ENCODE results near the gene ZFP92.

ZFP92 gene

GRCh38 chrX:153381684-153382532 is 29.4 kb upstream of the ZFP92 start:
- TF ChIP-seq CTCF (IDR thresholded peaks at IDR 0.05) = no peak

DNA sequence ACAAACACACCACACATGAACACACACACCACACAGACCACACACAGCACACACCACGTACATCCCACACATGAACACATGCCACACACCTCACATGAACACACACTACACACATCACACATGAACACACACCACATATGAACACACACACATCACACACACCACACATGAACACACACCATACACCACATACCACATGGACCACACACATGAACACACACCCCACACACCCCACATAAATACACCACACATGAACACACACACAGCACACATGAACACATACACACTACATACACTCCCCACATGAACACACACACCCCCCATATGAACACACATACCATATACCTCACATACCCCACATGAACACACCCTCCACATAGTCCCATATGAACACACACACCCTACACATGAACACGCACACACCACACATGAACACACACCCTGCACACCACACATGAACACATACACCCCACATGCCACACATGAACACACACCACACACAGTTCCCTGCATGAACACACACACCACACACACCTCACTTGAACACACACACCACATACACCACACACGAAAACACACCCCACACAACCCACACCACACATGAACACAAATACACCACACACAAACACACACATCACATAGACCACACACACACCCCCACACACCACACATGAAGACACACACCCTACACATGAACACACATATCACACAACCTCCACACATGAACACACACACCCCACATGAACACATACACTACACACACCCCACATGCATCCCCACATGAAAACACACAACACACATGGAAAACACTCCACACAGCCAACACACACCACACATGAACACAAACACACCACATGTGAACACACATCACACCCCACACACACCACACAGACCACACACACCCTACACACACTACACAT is 28.4 kb upstream of the ZFP92 start:
- TF ChIP-seq CTCF (IDR thresholded peaks at IDR 0.05) = no peak

GRCh38 chrX:153384390-153384789 is 26.9 kb upstream of the ZFP92 start:
- no peak for TF ChIP-seq CTCF (IDR thresholded peaks at IDR 0.05)

GRCh38 chrX:153386097-153386496 is 25.2 kb upstream of the ZFP92 start:
- no peak for TF ChIP-seq CTCF (IDR thresholded peaks at IDR 0.05)

GRCh38 chrX:153387345-153387744 is 23.9 kb upstream of the ZFP92 start:
- TF ChIP-seq CTCF (IDR thresholded peaks at IDR 0.05) = no peak

- no peak for TF ChIP-seq CTCF (IDR thresholded peaks at IDR 0.05)
Measured at GRCh38 chrX:153387987-153388721, 23.1 kb upstream of the ZFP92 start.

Data from LNCAP (cell line).